HCT116 (cell line): Measurements from ENCODE around the gene IDUA. TPM values are rescaled to one million over a fixed set of nuclear protein-coding genes. Genes with fewer than 3 reads are reported as not detected.

ENCODE experiments used
- ATAC-seq: fragments of 200-7000 bp; cut with Tn5 transposase; 2 replicates; pipeline ENCODE4 v1.9.1; 2020; ENCODE audit warnings: mild to moderate bottlenecking, moderate library complexity
- BruUV-seq: library from RNA; stranded (reverse); fragments of 400-500 nt; replicated peaks from 2 replicates; lab custom pipeline; 2021; lab: Mats Ljungman, UMichigan
- CTCF ChIA-PET: fragments of 300-600 bp; sonication (Branson Sonifier 250); formaldehyde crosslinking; loops from one replicate; lab custom pipeline; 2021; ENCODE audit warnings: antibody characterized with exemption; lab: Charles Lee
- POLR2A ChIA-PET: fragments of 300-600, 350-600 bp; sonication (Branson Sonifier 250); formaldehyde crosslinking; loops from one replicate; lab custom pipeline; 2021; ENCODE audit warnings: antibody characterized with exemption; lab: Charles Lee
- RAD21 ChIA-PET, 2 experiments: fragments of 300-600 bp; sonication (Branson Sonifier 250); formaldehyde crosslinking; loops; one replicate each; lab custom pipeline; 2023; ENCODE audit warnings: low total read pairs in 2 of 2; ENCODE audit not compliant: uncharacterized antibody in 2 of 2, unreplicated experiment in 2 of 2, low non-redundant PET in 1 of 2; lab: Charles Lee
- DNase-seq: peaks from one replicate; pipeline ENCODE4 v3.0.0-alpha.2; 2010; ENCODE audit warnings: low read depth, low spot score
- H2AFZ ChIP-seq: fragments of 200-600 bp; shearing (Covaris generic), sonication (generic); 2 replicates; pipeline ENCODE4 v1.6.1; 2017; ENCODE audit warnings: low read depth, mixed run types, mixed read lengths, antibody characterized with exemption, low read length; ENCODE audit not compliant: poor library complexity, severe bottlenecking
- H3K27ac ChIP-seq: 2 replicates; pipeline ENCODE4 v1.5.1; 2012; ENCODE audit warnings: low read depth, low read length
- H3K27me3 ChIP-seq: fragments of 200-600 bp; sonication (generic); 2 replicates; pipeline ENCODE4 v1.6.1; 2016; ENCODE audit warnings: mixed run types, low read length, mixed read lengths; ENCODE audit not compliant: insufficient read depth
- H3K36me3 ChIP-seq, 2 experiments: fragments of 200-500 bp in 1 of 2; fragments of 200-600 bp in 1 of 2; sonication (Bioruptor generic) in 1 of 2; sonication (generic) in 1 of 2; 2 replicates each; pipeline versions ENCODE4 v1.5.1 to v1.6.1; 2014 to 2016; ENCODE audit warnings: low read length in 2 of 2, inconsistent platforms in 1 of 2, mixed read lengths in 1 of 2, mixed run types in 1 of 2; ENCODE audit not compliant: insufficient read depth in 2 of 2, control insufficient read depth in 1 of 2
- H3K4me1 ChIP-seq, 2 experiments: fragments of 200-600 bp in 1 of 2; sonication (generic) in 1 of 2; 2 replicates each; pipeline versions ENCODE4 v1.5.1 to v1.6.1; 2012 to 2017; ENCODE audit warnings: low read length in 2 of 2, inconsistent platforms in 1 of 2, mild to moderate bottlenecking in 1 of 2, mixed read lengths in 1 of 2, mixed run types in 1 of 2, moderate library complexity in 1 of 2; ENCODE audit not compliant: insufficient read depth in 2 of 2, control insufficient read depth in 1 of 2
- H3K4me2 ChIP-seq: fragments of 200-600 bp; sonication (generic); 2 replicates; pipeline ENCODE4 v1.6.1; 2017; ENCODE audit warnings: mixed run types, low read length, mixed read lengths
- H3K4me3 ChIP-seq, 2 experiments: fragments of 200-600 bp in 1 of 2; sonication (generic) in 1 of 2; replicated peaks in 1 of 2; 2 replicates each; pipeline ENCODE4 v1.5.1; 2011 to 2016; ENCODE audit warnings: low read length in 2 of 2, control low read depth in 1 of 2, low read depth in 1 of 2, mild to moderate bottlenecking in 1 of 2, mixed read lengths in 1 of 2, mixed run types in 1 of 2
- H3K79me2 ChIP-seq: fragments of 200-600 bp; sonication (generic); 2 replicates; pipeline ENCODE4 v1.6.1; 2017; ENCODE audit warnings: mild to moderate bottlenecking, mixed run types, low read length, moderate library complexity, mixed read lengths; ENCODE audit not compliant: insufficient read depth
- H3K9ac ChIP-seq: fragments of 200-600 bp; sonication (generic); 2 replicates; pipeline ENCODE4 v1.6.1; 2016; ENCODE audit warnings: low read length, mixed read lengths
- H3K9me2 ChIP-seq: fragments of 200-600 bp; sonication (generic), shearing (Covaris generic); 2 replicates; pipeline ENCODE4 v1.6.1; 2017; ENCODE audit warnings: mixed run types, mild to moderate bottlenecking, moderate library complexity; ENCODE audit not compliant: insufficient read depth
- H3K9me3 ChIP-seq, 2 experiments: fragments of 200-500 bp in 1 of 2; fragments of 200-600 bp in 1 of 2; sonication (Bioruptor generic) in 1 of 2; sonication (generic) in 1 of 2; 2 replicates each; pipeline ENCODE4 v1.6.1; 2014 to 2017; ENCODE audit warnings: low read length in 2 of 2, mixed read lengths in 2 of 2, inconsistent platforms in 1 of 2, low read depth in 1 of 2, mild to moderate bottlenecking in 1 of 2, mixed run types in 1 of 2, moderate library complexity in 1 of 2; ENCODE audit not compliant: control insufficient read depth in 1 of 2, insufficient read depth in 1 of 2
- H4K20me1 ChIP-seq: fragments of 200-600 bp; sonication (generic), shearing (Covaris generic); 2 replicates; pipeline ENCODE4 v1.6.1; 2017; ENCODE audit warnings: mixed run types, mild to moderate bottlenecking, moderate library complexity; ENCODE audit not compliant: insufficient read depth
- ATF3 ChIP-seq: IDR thresholded peaks from 2 replicates; pipeline ENCODE4 v1.6.1; 2012
- CEBPB ChIP-seq: IDR thresholded peaks from 2 replicates; pipeline ENCODE4 v1.6.1; 2012; ENCODE audit warnings: low read depth
- EGR1 ChIP-seq: IDR thresholded peaks from 2 replicates; pipeline ENCODE4 v1.6.1; 2012; ENCODE audit warnings: low read depth
- ELF1 ChIP-seq: IDR thresholded peaks from 2 replicates; pipeline ENCODE4 v1.6.1; 2012; ENCODE audit warnings: low read depth, borderline replicate concordance
- EZH2phosphoT487 ChIP-seq: fragments of 200-600 bp; IDR thresholded peaks from 2 replicates; pipeline ENCODE4 v1.6.1; 2018; ENCODE audit warnings: antibody characterized with exemption, borderline replicate concordance
- FOSL1 ChIP-seq: IDR thresholded peaks from 2 replicates; pipeline ENCODE4 v1.6.1; 2012; ENCODE audit warnings: low read depth
- MAX ChIP-seq: IDR thresholded peaks from 2 replicates; pipeline ENCODE4 v1.6.1; 2012
- POLR2A ChIP-seq: IDR thresholded peaks from 2 replicates; pipeline ENCODE4 v1.7.0; 2011; ENCODE audit warnings: borderline replicate concordance; ENCODE audit not compliant: insufficient read depth, insufficient read length; ENCODE audit errors: extremely low read depth
- POLR2AphosphoS5 ChIP-seq: IDR thresholded peaks from 2 replicates; pipeline ENCODE4 v1.6.1; 2011; ENCODE audit warnings: mild to moderate bottlenecking, low read depth, low read length, moderate library complexity
- RAD21 ChIP-seq: IDR thresholded peaks from 2 replicates; pipeline ENCODE4 v1.6.1; 2012; ENCODE audit warnings: low read depth, mild to moderate bottlenecking
- REST ChIP-seq: IDR thresholded peaks from 2 replicates; pipeline ENCODE4 v1.6.1; 2012; ENCODE audit warnings: low read depth
- SIN3A ChIP-seq: IDR thresholded peaks from 2 replicates; pipeline ENCODE4 v1.6.1; 2012; ENCODE audit warnings: low read depth
- SP1 ChIP-seq: IDR thresholded peaks from 2 replicates; pipeline ENCODE4 v1.6.1; 2012; ENCODE audit warnings: low read depth
- SRF ChIP-seq: IDR thresholded peaks from 2 replicates; pipeline ENCODE4 v1.6.1; 2012; ENCODE audit warnings: low read depth
- YY1 ChIP-seq: IDR thresholded peaks from 2 replicates; pipeline ENCODE4 v1.6.1; 2011; ENCODE audit warnings: low read length, low read depth, moderate library complexity, mild to moderate bottlenecking; ENCODE audit not compliant: insufficient replicate concordance; ENCODE audit errors: extremely low read depth
- ZFX ChIP-seq: fragments of 450-650 bp; IDR thresholded peaks from 2 replicates; pipeline ENCODE4 v1.6.1; 2017
- ZNF274 ChIP-seq: fragments of 200-500 bp; sonication (Bioruptor generic); IDR thresholded peaks from 2 replicates; pipeline ENCODE4 v1.6.1; 2014; ENCODE audit warnings: mild to moderate bottlenecking, low read depth, low read length, inconsistent platforms
- intact Hi-C: fragments of 100-400 bp; cut with micrococcal nuclease; formaldehyde crosslinking; loops from 2 replicates; pipeline ENCODE4 v1.10.0; 2022
- total RNA-seq: library from RNA; stranded (reverse); gene quantifications from one replicate; pipeline ENCODE4 v1.2.1, GENCODE V29; 2021; ENCODE audit not compliant: unreplicated experiment
- TF ChIP-seq, protein P1 (sequence below), 3 experiments: fragments of 200-600 bp in 1 of 3; sonication (generic) in 1 of 3; IDR thresholded peaks in 2 of 3; conservative IDR thresholded peaks in 1 of 3; 2 replicates each; pipeline ENCODE4 v1.5.1; 2012 to 2017; ENCODE audit warnings: low read depth in 2 of 3, low read length in 2 of 3, antibody characterized with exemption in 1 of 3, borderline replicate concordance in 1 of 3, control low read depth in 1 of 3, mild to moderate bottlenecking in 1 of 3, mixed read lengths in 1 of 3, mixed run types in 1 of 3, moderate library complexity in 1 of 3; ENCODE audit not compliant: insufficient read depth in 1 of 3

Gene IDUA
- total RNA-seq, 1 experiment from 2014 or later, result 28.2 TPM

DNA sequence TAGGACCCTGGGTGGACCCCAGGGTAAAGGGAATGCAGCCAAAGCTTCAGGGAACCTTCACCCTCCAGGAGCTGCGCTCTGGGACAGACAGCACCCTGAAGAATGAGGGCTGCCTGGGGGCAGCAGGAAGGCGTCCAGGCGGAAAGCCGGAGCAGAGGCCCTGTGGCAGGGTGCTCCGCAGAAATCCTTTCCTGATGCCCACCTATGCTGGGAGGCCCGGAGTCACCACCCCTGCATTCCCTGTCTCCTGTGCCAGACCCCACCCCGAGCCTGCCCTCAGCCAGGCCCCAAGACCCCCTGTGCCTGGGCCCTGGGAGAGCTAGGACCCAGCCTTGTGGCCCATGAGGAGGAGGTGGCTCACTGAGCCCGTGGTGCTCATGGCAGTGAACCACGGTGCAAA lies 12.2 kb upstream of the IDUA start:
- CTCF ChIA-PET, result no interaction called here
- no peak overlapping the region for H3K27ac ChIP-seq

More for the DNA sequence above, 12.2 kb upstream of the IDUA start:
- no peak overlapping the region for H3K4me3 ChIP-seq
- no peaks in the 10 kb centered on the region for H3K79me2 ChIP-seq
- no peaks in the 10 kb centered on the region for H3K36me3 ChIP-seq
- RAD21 ChIA-PET, result no interaction called here
- peaks cover 9 to 24% of the 10 kb centered on the region in 2 experiments; a peak in 3 of 4 replicates for H3K4me1 ChIP-seq
- DNase-seq (no peak), ATAC-seq (no peak)
- intact Hi-C loops, result no loop called here
- H4K20me1 ChIP-seq, result no peaks in the 10 kb centered on the region
- no peak overlapping the region for H3K9ac ChIP-seq
- no peak for TF ChIP-seq SP1
- TF ChIP-seq ZFX, result no peak
- TF ChIP-seq POLR2A, result no peak
- TF ChIP-seq ATF3, result no peak
- TF ChIP-seq SIN3A, result no peak
- TF ChIP-seq, protein P1, sequence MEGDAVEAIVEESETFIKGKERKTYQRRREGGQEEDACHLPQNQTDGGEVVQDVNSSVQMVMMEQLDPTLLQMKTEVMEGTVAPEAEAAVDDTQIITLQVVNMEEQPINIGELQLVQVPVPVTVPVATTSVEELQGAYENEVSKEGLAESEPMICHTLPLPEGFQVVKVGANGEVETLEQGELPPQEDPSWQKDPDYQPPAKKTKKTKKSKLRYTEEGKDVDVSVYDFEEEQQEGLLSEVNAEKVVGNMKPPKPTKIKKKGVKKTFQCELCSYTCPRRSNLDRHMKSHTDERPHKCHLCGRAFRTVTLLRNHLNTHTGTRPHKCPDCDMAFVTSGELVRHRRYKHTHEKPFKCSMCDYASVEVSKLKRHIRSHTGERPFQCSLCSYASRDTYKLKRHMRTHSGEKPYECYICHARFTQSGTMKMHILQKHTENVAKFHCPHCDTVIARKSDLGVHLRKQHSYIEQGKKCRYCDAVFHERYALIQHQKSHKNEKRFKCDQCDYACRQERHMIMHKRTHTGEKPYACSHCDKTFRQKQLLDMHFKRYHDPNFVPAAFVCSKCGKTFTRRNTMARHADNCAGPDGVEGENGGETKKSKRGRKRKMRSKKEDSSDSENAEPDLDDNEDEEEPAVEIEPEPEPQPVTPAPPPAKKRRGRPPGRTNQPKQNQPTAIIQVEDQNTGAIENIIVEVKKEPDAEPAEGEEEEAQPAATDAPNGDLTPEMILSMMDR (IDR thresholded peaks at IDR 0.05 in 2 of 3, conservative IDR thresholded peaks at IDR 0.05 in 1 of 3; ENCODE audit: borderline replicate concordance in 1 of 3, insufficient read depth in 1 of 3, low read depth in 2 of 3, low read length in 2 of 3), result no peak
- TF ChIP-seq POLR2AphosphoS5, result no peak
- TF ChIP-seq SRF, result no peak
- TF ChIP-seq REST, result no peak
- TF ChIP-seq CEBPB, result no peak
- no peak for TF ChIP-seq FOSL1
- TF ChIP-seq MAX, result no peak
- no peak for TF ChIP-seq ZNF274
- no peak for TF ChIP-seq RAD21
- TF ChIP-seq ELF1, result no peak
- no peak for TF ChIP-seq EZH2phosphoT487
- no peak for TF ChIP-seq YY1
- TF ChIP-seq EGR1, result no peak
- no peak overlapping the region for H3K4me2 ChIP-seq
- H3K27me3 ChIP-seq, result no peaks in the 10 kb centered on the region
- H2AFZ ChIP-seq, result no peak overlapping the region
- BruUV-seq, result no TSS peak
- H3K9me3 ChIP-seq, result no peaks in the 10 kb centered on the region
- POLR2A ChIA-PET, result no interaction called here
- H3K9me2 ChIP-seq, result no peaks in the 10 kb centered on the region
